ENCODE results near the gene THSD4.

The THSD4 gene

GRCh38 chr15:71591057-71591456 is 475.8 kb downstream of the THSD4 start:
- Histone ChIP-seq H3K9me2 (replicated peaks; ENCODE audit: insufficient read depth, low read length) (no peaks in the 10 kb centered on the region), H3K36me3 (replicated peaks; ENCODE audit: insufficient read depth, low read length) (no peaks in the 10 kb centered on the region), H3K4me1 (ENCODE audit: low read length) (no peaks in the 10 kb centered on the region), H4K20me1 (ENCODE audit: insufficient read depth, low read length) (no peaks in the 10 kb centered on the region), H3K79me2 (ENCODE audit: low read length) (no peaks in the 10 kb centered on the region), H2AFZ (ENCODE audit: low read length) (no peak overlapping the region), H3K4me2 (ENCODE audit: low read depth, low read length) (no peak overlapping the region), H3K9me3 (replicated peaks; ENCODE audit: insufficient read depth, low read length) (no peaks in the 10 kb centered on the region), H3K9ac (ENCODE audit: low read length) (no peak overlapping the region), H3K27ac (ENCODE audit: low read length) (no peak overlapping the region), H3F3A (ENCODE audit: insufficient read depth, low read length) (no peaks in the 10 kb centered on the region), H3K27me3 (replicated peaks; ENCODE audit: insufficient read depth, low read length) (no peaks in the 10 kb centered on the region), H3K4me3 (ENCODE audit: low read length) (no peak overlapping the region)
- DNase-seq: no peak
- TF ChIP-seq EZH2 (optimal IDR thresholded peaks at IDR 0.05; ENCODE audit: low read depth, low read length) (no peak), EZH2phosphoT487 (IDR thresholded peaks at IDR 0.05; ENCODE audit: low read length) (no peak), CTCF (IDR thresholded peaks at IDR 0.05; ENCODE audit: low read length) (no peak)

- H3K4me3 ChIP-seq (ENCODE audit: low read length): no peak overlapping the region
- H3K27ac ChIP-seq (ENCODE audit: low read length): no peak overlapping the region
- H3K9me3 ChIP-seq (replicated peaks; ENCODE audit: insufficient read depth, low read length): no peaks in the 10 kb centered on the region
- no peak overlapping the region for H3K4me2 ChIP-seq (ENCODE audit: low read depth, low read length)
- no peaks in the 10 kb centered on the region for H4K20me1 ChIP-seq (ENCODE audit: insufficient read depth, low read length)
- H3K9ac ChIP-seq (ENCODE audit: low read length): no peak overlapping the region
- no peaks in the 10 kb centered on the region for H3K27me3 ChIP-seq (replicated peaks; ENCODE audit: insufficient read depth, low read length)
- no peak for DNase-seq
- H3K79me2 ChIP-seq (ENCODE audit: low read length): no peaks in the 10 kb centered on the region
- TF ChIP-seq EZH2phosphoT487 (IDR thresholded peaks at IDR 0.05; ENCODE audit: low read length) (no peak), CTCF (IDR thresholded peaks at IDR 0.05; ENCODE audit: low read length) (no peak), EZH2 (optimal IDR thresholded peaks at IDR 0.05; ENCODE audit: low read depth, low read length) (no peak)
- no peaks in the 10 kb centered on the region for H3K36me3 ChIP-seq (replicated peaks; ENCODE audit: insufficient read depth, low read length)
- no peaks in the 10 kb centered on the region for H3K9me2 ChIP-seq (replicated peaks; ENCODE audit: insufficient read depth, low read length)
- H3F3A ChIP-seq (ENCODE audit: insufficient read depth, low read length): no peaks in the 10 kb centered on the region
- H2AFZ ChIP-seq (ENCODE audit: low read length): no peak overlapping the region
- no peaks in the 10 kb centered on the region for H3K4me1 ChIP-seq (ENCODE audit: low read length)
These were observed 476.9 kb downstream of the THSD4 start for GRCh38 chr15:71592203-71592602.

- no peaks in the 10 kb centered on the region for H3K4me1 ChIP-seq (ENCODE audit: low read length)
- no peaks in the 10 kb centered on the region for H3K9me3 ChIP-seq (replicated peaks; ENCODE audit: insufficient read depth, low read length)
- TF ChIP-seq EZH2 (optimal IDR thresholded peaks at IDR 0.05; ENCODE audit: low read depth, low read length) (no peak), CTCF (IDR thresholded peaks at IDR 0.05; ENCODE audit: low read length) (no peak), EZH2phosphoT487 (IDR thresholded peaks at IDR 0.05; ENCODE audit: low read length) (no peak)
- DNase-seq: no peak
- no peaks in the 10 kb centered on the region for H3K79me2 ChIP-seq (ENCODE audit: low read length)
- no peaks in the 10 kb centered on the region for H3F3A ChIP-seq (ENCODE audit: insufficient read depth, low read length)
- H3K36me3 ChIP-seq (replicated peaks; ENCODE audit: insufficient read depth, low read length): no peaks in the 10 kb centered on the region
- no peaks in the 10 kb centered on the region for H4K20me1 ChIP-seq (ENCODE audit: insufficient read depth, low read length)
- H3K9ac ChIP-seq (ENCODE audit: low read length): no peak overlapping the region
- H3K27me3 ChIP-seq (replicated peaks; ENCODE audit: insufficient read depth, low read length): no peaks in the 10 kb centered on the region
- H3K9me2 ChIP-seq (replicated peaks; ENCODE audit: insufficient read depth, low read length): no peaks in the 10 kb centered on the region
- no peak overlapping the region for H2AFZ ChIP-seq (ENCODE audit: low read length)
- no peak overlapping the region for H3K4me2 ChIP-seq (ENCODE audit: low read depth, low read length)
- H3K4me3 ChIP-seq (ENCODE audit: low read length): no peak overlapping the region
- no peak overlapping the region for H3K27ac ChIP-seq (ENCODE audit: low read length)
These were observed 480.7 kb downstream of the THSD4 start for GRCh38 chr15:71595846-71596553.

All from MM.1S (cell line).